Astrocyte (in vitro differentiated cells and primary cell): ENCODE results near the gene MIOS. TPM values are rescaled to one million over a fixed set of nuclear protein-coding genes. Genes with fewer than 3 reads are reported as not detected.

Experiments used
- DNase-seq: peaks from one replicate; pipeline ENCODE4 v3.0.0-alpha.2; 2010; ENCODE audit warnings: low read depth
- FAIRE-seq: peaks from 2 replicates; lab custom pipeline; 2011; peaks lifted over from hg19 to GRCh38; lab: Jason Lieb, UNC
- H2AFZ ChIP-seq: 2 replicates; pipeline ENCODE4 v1.6.0; 2012; ENCODE audit warnings: low read depth, low read length, inconsistent platforms
- H3K27ac ChIP-seq: 2 replicates; pipeline ENCODE4 v1.5.1; 2011; ENCODE audit warnings: low read depth, low read length, inconsistent platforms
- H3K27me3 ChIP-seq: 2 replicates; pipeline ENCODE4 v1.6.0; 2011; ENCODE audit warnings: low read length, inconsistent platforms; ENCODE audit not compliant: insufficient read depth
- H3K36me3 ChIP-seq: 2 replicates; pipeline ENCODE4 v1.5.1; 2011; ENCODE audit warnings: low read length, inconsistent platforms; ENCODE audit not compliant: insufficient read depth
- H3K4me1 ChIP-seq: 2 replicates; pipeline ENCODE4 v1.5.1; 2011; ENCODE audit warnings: low read length, inconsistent platforms; ENCODE audit not compliant: insufficient read depth
- H3K4me2 ChIP-seq: 2 replicates; pipeline ENCODE4 v1.6.0; 2012; ENCODE audit warnings: low read length, inconsistent platforms
- H3K4me3 ChIP-seq: 2 replicates; pipeline ENCODE4 v1.5.1; 2011; ENCODE audit warnings: low read depth, mild to moderate bottlenecking, low read length, inconsistent platforms; ENCODE audit not compliant: insufficient read depth
- H3K79me2 ChIP-seq: 2 replicates; pipeline ENCODE4 v1.6.0; 2012; ENCODE audit warnings: mild to moderate bottlenecking, low read length, inconsistent platforms; ENCODE audit not compliant: insufficient read depth
- H3K9ac ChIP-seq: 2 replicates; pipeline ENCODE4 v1.6.0; 2012; ENCODE audit warnings: mild to moderate bottlenecking, low read length, inconsistent platforms
- H3K9me3 ChIP-seq: 2 replicates; pipeline ENCODE4 v1.5.1; 2012; ENCODE audit warnings: low read depth, mild to moderate bottlenecking, low read length, inconsistent platforms; ENCODE audit not compliant: insufficient read depth
- H4K20me1 ChIP-seq: 2 replicates; pipeline ENCODE4 v1.6.0; 2012; ENCODE audit warnings: low read length, inconsistent platforms; ENCODE audit not compliant: insufficient read depth
- H3K27ac Mint-ChIP-seq: one replicate; pipeline ENCODE4 v1.8.0; 2021; ENCODE audit warnings: mild to moderate bottlenecking, mixed read lengths; ENCODE audit not compliant: unreplicated experiment
- H3K27me3 Mint-ChIP-seq: one replicate; pipeline ENCODE4 v1.8.0; 2021; ENCODE audit warnings: low read depth, mixed read lengths; ENCODE audit not compliant: unreplicated experiment
- H3K36me3 Mint-ChIP-seq: one replicate; pipeline ENCODE4 v1.8.0; 2021; ENCODE audit warnings: low read depth, mixed read lengths; ENCODE audit not compliant: unreplicated experiment
- H3K4me1 Mint-ChIP-seq: one replicate; pipeline ENCODE4 v1.8.0; 2021; ENCODE audit warnings: low read depth, mixed read lengths; ENCODE audit not compliant: unreplicated experiment
- H3K4me3 Mint-ChIP-seq: one replicate; pipeline ENCODE4 v1.8.0; 2021; ENCODE audit warnings: mild to moderate bottlenecking, moderate library complexity, mixed read lengths; ENCODE audit not compliant: unreplicated experiment
- H3K9me3 Mint-ChIP-seq: one replicate; pipeline ENCODE4 v1.8.0; 2021; ENCODE audit warnings: mild to moderate bottlenecking, mixed read lengths; ENCODE audit not compliant: unreplicated experiment
- CTCF ChIP-seq: IDR thresholded peaks from 2 replicates; pipeline ENCODE4 v1.5.1; 2011; ENCODE audit warnings: low read depth, mild to moderate bottlenecking, inconsistent platforms, low read length, moderate library complexity; ENCODE audit not compliant: insufficient read depth
- EZH2 ChIP-seq: IDR thresholded peaks from 2 replicates; pipeline ENCODE4 v1.6.1; 2012; ENCODE audit warnings: mild to moderate bottlenecking, low read length, inconsistent platforms; ENCODE audit not compliant: insufficient read depth
- total RNA-seq: library from RNA; stranded (reverse); gene quantifications from 2 replicates; pipeline ENCODE4 v1.2.1, GENCODE V29; 2021

The MIOS gene
- total RNA-seq, 1 donor from 2014 or later, result 16.4 TPM

GRCh38 chr7:7640221-7641128 is 73.8 kb downstream of the MIOS start, which contains the start of gene UMAD1:
UMAD1 (plus strand) TSS chr7:7640752; CDS start chr7:7673372, 32,620 bp downstream.
- Histone ChIP-seq H3K36me3 (no peaks in the 10 kb centered on the region), H3K4me1 (peaks cover 6% of the 10 kb centered on the region), H3K9me3 (no peaks in the 10 kb centered on the region), H3K9ac (peak within 1 kb of the TSS; percentile 88), H4K20me1 (no peaks in the 10 kb centered on the region), H2AFZ (peak within 1 kb of the TSS; percentile 98), H3K4me3 (peak within 1 kb of the TSS; percentile 95), H3K27me3 (no peaks in the 10 kb centered on the region), H3K79me2 (no peaks in the 10 kb centered on the region), H3K4me2 (peak within 1 kb of the TSS; percentile 97), H3K27ac (peak within 1 kb of the TSS; percentile 79)
- peak; percentile 98 for DNase-seq
- peak within 1 kb of the TSS; percentile 84 for H3K27ac Mint-ChIP-seq
- H3K4me1 Mint-ChIP-seq, result peaks cover 9% of the 10 kb centered on the region
- no peak for TF ChIP-seq CTCF
- TF ChIP-seq EZH2, result no peak
- peak within 1 kb of the TSS; percentile 97 for H3K4me3 Mint-ChIP-seq
- no peaks in the 10 kb centered on the region for H3K9me3 Mint-ChIP-seq
- no peaks in the 10 kb centered on the region for H3K27me3 Mint-ChIP-seq
- H3K36me3 Mint-ChIP-seq, result no peaks in the 10 kb centered on the region
- FAIRE-seq, result peak; percentile 71

GRCh38 chr7:7641129-7641663 is 74.5 kb downstream of the MIOS start:
- Histone ChIP-seq H3K4me1 (peaks cover 6% of the 10 kb centered on the region), H3K36me3 (no peaks in the 10 kb centered on the region), H3K9ac (peak overlapping the region; percentile 88), H3K27me3 (no peaks in the 10 kb centered on the region), H3K4me3 (peak overlapping the region; percentile 95), H3K27ac (peak overlapping the region; percentile 79), H4K20me1 (no peaks in the 10 kb centered on the region), H3K9me3 (no peaks in the 10 kb centered on the region), H3K79me2 (no peaks in the 10 kb centered on the region), H2AFZ (peak overlapping the region; percentile 97), H3K4me2 (peak overlapping the region; percentile 97)
- no peaks in the 10 kb centered on the region for H3K27me3 Mint-ChIP-seq
- H3K4me3 Mint-ChIP-seq, result peak overlapping the region; percentile 97
- peaks cover 2% of the 10 kb centered on the region for H3K9me3 Mint-ChIP-seq
- no peak for FAIRE-seq
- peaks cover 9% of the 10 kb centered on the region for H3K4me1 Mint-ChIP-seq
- TF ChIP-seq CTCF (no peak), EZH2 (no peak)
- H3K36me3 Mint-ChIP-seq, result no peaks in the 10 kb centered on the region
- peak overlapping the region; percentile 84 for H3K27ac Mint-ChIP-seq
- DNase-seq, result no peak

GRCh38 chr7:7642081-7642480 is 75.4 kb downstream of the MIOS start:
- Mint-ChIP-seq H3K4me3 (peak overlapping the region; percentile 97), H3K27me3 (no peaks in the 10 kb centered on the region), H3K36me3 (no peaks in the 10 kb centered on the region), H3K27ac (no peak overlapping the region), H3K4me1 (peaks cover 9% of the 10 kb centered on the region), H3K9me3 (peaks cover 5% of the 10 kb centered on the region)
- no peak overlapping the region for H3K9ac ChIP-seq
- H2AFZ ChIP-seq, result no peak overlapping the region
- H3K27me3 ChIP-seq, result no peaks in the 10 kb centered on the region
- H3K9me3 ChIP-seq, result no peaks in the 10 kb centered on the region
- H3K4me1 ChIP-seq, result peaks cover 6% of the 10 kb centered on the region
- no peak for DNase-seq
- TF ChIP-seq CTCF (no peak), EZH2 (no peak)
- H4K20me1 ChIP-seq, result no peaks in the 10 kb centered on the region
- no peak for FAIRE-seq
- H3K36me3 ChIP-seq, result no peaks in the 10 kb centered on the region
- no peak overlapping the region for H3K4me3 ChIP-seq
- no peaks in the 10 kb centered on the region for H3K79me2 ChIP-seq
- H3K27ac ChIP-seq, result no peak overlapping the region
- H3K4me2 ChIP-seq, result peak overlapping the region; percentile 97
